Effector memory CD8-positive, alpha-beta T cell (primary cell): ENCODE measurements around the gene TLR4.

Experiments
- ATAC-seq: fragments of 150-1000 bp; cut with Tn5 transposase; replicated peaks from 2 replicates; pipeline ENCODE4 v1.10.0; 2021; ENCODE audit warnings: mild to moderate bottlenecking, moderate library complexity
- DNase-seq, 3 experiments: peaks; one replicate each; pipeline ENCODE4 v3.0.0; 2021
- H3K27ac Mint-ChIP-seq, 2 donors: one replicate each; pipeline ENCODE4 v1.8.0; 2022; ENCODE audit warnings: mild to moderate bottlenecking in 2 of 2, mixed read lengths in 2 of 2, moderate library complexity in 2 of 2
- H3K27me3 Mint-ChIP-seq, 2 donors: one replicate each; pipeline ENCODE4 v1.8.0; 2022; ENCODE audit warnings: mixed read lengths in 2 of 2
- H3K36me3 Mint-ChIP-seq: one replicate; pipeline ENCODE4 v1.8.0; 2022; ENCODE audit warnings: mild to moderate bottlenecking, moderate library complexity, mixed read lengths; ENCODE audit not compliant: insufficient read depth
- H3K4me1 Mint-ChIP-seq, 2 donors: one replicate each; pipeline ENCODE4 v1.8.0; 2022; ENCODE audit warnings: low read depth in 2 of 2, mixed read lengths in 2 of 2
- H3K4me3 Mint-ChIP-seq, 2 donors: one replicate each; pipeline ENCODE4 v1.8.0; 2022; ENCODE audit warnings: mild to moderate bottlenecking in 2 of 2, mixed read lengths in 2 of 2, moderate library complexity in 2 of 2
- H3K9me3 Mint-ChIP-seq, 2 donors: one replicate each; pipeline ENCODE4 v1.8.0; 2022; ENCODE audit warnings: mixed read lengths in 2 of 2

The TLR4 gene

GRCh38 chr9:117720555-117720954, 16.4 kb downstream of the TLR4 start:
- ATAC-seq: no peak
- no peaks in the 10 kb centered on the region for H3K9me3 Mint-ChIP-seq
- H3K27ac Mint-ChIP-seq: no peak overlapping the region
- no peak for DNase-seq
- H3K36me3 Mint-ChIP-seq: no peaks in the 10 kb centered on the region
- H3K4me1 Mint-ChIP-seq: peaks cover 0 to 2% of the 10 kb centered on the region in 2 donors
- H3K27me3 Mint-ChIP-seq: no peaks in the 10 kb centered on the region
- H3K4me3 Mint-ChIP-seq: no peak overlapping the region

- Mint-ChIP-seq H3K27ac (no peak overlapping the region), H3K9me3 (no peaks in the 10 kb centered on the region), H3K27me3 (no peaks in the 10 kb centered on the region), H3K4me3 (no peak overlapping the region), H3K4me1 (peaks cover 0 to 2% of the 10 kb centered on the region in 2 donors), H3K36me3 (no peaks in the 10 kb centered on the region)
- ATAC-seq (no peak), DNase-seq (no peak)
These were observed 16.8 kb downstream of the TLR4 start for GRCh38 chr9:117720987-117721386.

GRCh38 chr9:117722108-117722761, 18.0 kb downstream of the TLR4 start:
- H3K36me3 Mint-ChIP-seq: no peaks in the 10 kb centered on the region
- no peaks in the 10 kb centered on the region for H3K9me3 Mint-ChIP-seq
- no peak overlapping the region for H3K27ac Mint-ChIP-seq
- H3K27me3 Mint-ChIP-seq: no peaks in the 10 kb centered on the region
- no peak for ATAC-seq
- DNase-seq: no peak
- H3K4me1 Mint-ChIP-seq: peaks cover 0 to 2% of the 10 kb centered on the region in 2 donors
- H3K4me3 Mint-ChIP-seq: no peak overlapping the region

DNA sequence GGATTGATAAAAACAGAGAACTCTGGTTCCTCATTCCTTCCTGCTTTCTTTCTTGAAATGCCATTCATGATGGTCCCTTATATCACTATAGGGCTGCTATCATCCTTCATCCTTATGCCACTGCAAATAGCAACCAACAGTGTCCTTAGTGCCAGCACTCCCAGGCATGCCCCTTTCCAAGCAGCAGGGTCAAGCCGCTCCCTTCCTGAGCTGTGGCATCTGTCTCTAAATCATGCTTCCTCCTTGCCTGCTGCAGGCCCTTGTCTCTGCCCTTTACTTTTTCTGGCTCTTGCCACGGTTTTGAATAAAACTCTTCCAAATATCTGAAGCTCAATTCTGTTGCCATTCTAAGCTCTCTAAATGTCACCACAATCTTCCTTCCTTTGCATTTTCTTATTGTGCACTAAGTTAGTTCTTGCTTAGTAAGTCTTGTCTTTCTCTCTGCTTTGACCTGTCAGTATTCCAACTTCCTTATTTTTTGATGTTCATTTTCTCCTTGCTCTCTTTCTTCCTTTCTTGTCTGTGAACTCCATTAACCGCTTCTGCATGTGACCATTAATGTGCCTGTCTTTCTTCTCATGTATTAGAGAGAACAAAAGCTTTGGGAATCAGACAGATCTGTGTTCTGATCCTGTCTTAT, 19.9 kb downstream of the TLR4 start:
- no peaks in the 10 kb centered on the region for H3K36me3 Mint-ChIP-seq
- H3K4me3 Mint-ChIP-seq: no peak overlapping the region
- DNase-seq (no peak), ATAC-seq (no peak)
- H3K27me3 Mint-ChIP-seq: no peaks in the 10 kb centered on the region
- H3K27ac Mint-ChIP-seq: no peak overlapping the region
- H3K4me1 Mint-ChIP-seq: no peaks in the 10 kb centered on the region
- H3K9me3 Mint-ChIP-seq: no peaks in the 10 kb centered on the region

- Mint-ChIP-seq H3K4me3 (no peak overlapping the region), H3K27ac (no peak overlapping the region), H3K27me3 (no peaks in the 10 kb centered on the region), H3K4me1 (no peaks in the 10 kb centered on the region), H3K9me3 (no peaks in the 10 kb centered on the region), H3K36me3 (no peaks in the 10 kb centered on the region)
- ATAC-seq (no peak), DNase-seq (no peak)
These were observed 21.3 kb downstream of the TLR4 start for GRCh38 chr9:117725426-117725887.

DNA sequence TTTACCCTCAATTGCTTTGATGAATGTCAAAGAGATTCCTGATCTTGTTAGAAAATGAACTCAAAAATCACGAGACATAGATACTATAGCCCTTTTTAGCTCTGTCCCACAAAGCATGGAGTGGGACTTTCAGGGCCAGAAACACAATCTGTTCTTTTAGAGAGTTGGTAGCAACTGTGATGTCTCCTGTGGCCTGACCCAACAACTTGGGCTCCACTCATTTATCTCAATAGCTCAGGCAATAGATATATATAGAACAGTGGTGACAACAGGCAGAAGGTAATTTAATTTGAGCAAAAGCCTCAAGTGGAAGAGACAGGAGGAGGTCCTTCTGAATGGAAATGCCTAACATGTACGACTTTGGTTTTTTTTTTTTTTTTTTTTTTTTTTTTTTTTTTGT, 25.2 kb downstream of the TLR4 start:
- Mint-ChIP-seq H3K4me1 (no peaks in the 10 kb centered on the region), H3K4me3 (no peak overlapping the region), H3K36me3 (no peaks in the 10 kb centered on the region), H3K9me3 (no peaks in the 10 kb centered on the region), H3K27me3 (no peaks in the 10 kb centered on the region), H3K27ac (no peak overlapping the region)
- ATAC-seq (no peak), DNase-seq (no peak)

- H3K9me3 Mint-ChIP-seq: no peaks in the 10 kb centered on the region
- no peak overlapping the region for H3K27ac Mint-ChIP-seq
- H3K27me3 Mint-ChIP-seq: no peaks in the 10 kb centered on the region
- no peaks in the 10 kb centered on the region for H3K4me1 Mint-ChIP-seq
- DNase-seq: no peak
- H3K36me3 Mint-ChIP-seq: no peaks in the 10 kb centered on the region
- H3K4me3 Mint-ChIP-seq: no peak overlapping the region
- no peak for ATAC-seq
These were observed 28.3 kb downstream of the TLR4 start for GRCh38 chr9:117732494-117732893.

GRCh38 chr9:117733465-117733864, 29.3 kb downstream of the TLR4 start:
- Mint-ChIP-seq H3K4me3 (no peak overlapping the region), H3K4me1 (no peaks in the 10 kb centered on the region), H3K27ac (no peak overlapping the region), H3K27me3 (no peaks in the 10 kb centered on the region), H3K36me3 (no peaks in the 10 kb centered on the region), H3K9me3 (no peaks in the 10 kb centered on the region)
- DNase-seq: no peak
- ATAC-seq: no peak

GRCh38 chr9:117734082-117734481, 29.9 kb downstream of the TLR4 start:
- Mint-ChIP-seq H3K27ac (no peak overlapping the region), H3K4me1 (no peaks in the 10 kb centered on the region), H3K4me3 (no peak overlapping the region), H3K36me3 (no peaks in the 10 kb centered on the region), H3K27me3 (no peaks in the 10 kb centered on the region), H3K9me3 (no peaks in the 10 kb centered on the region)
- ATAC-seq (no peak), DNase-seq (no peak)

DNA sequence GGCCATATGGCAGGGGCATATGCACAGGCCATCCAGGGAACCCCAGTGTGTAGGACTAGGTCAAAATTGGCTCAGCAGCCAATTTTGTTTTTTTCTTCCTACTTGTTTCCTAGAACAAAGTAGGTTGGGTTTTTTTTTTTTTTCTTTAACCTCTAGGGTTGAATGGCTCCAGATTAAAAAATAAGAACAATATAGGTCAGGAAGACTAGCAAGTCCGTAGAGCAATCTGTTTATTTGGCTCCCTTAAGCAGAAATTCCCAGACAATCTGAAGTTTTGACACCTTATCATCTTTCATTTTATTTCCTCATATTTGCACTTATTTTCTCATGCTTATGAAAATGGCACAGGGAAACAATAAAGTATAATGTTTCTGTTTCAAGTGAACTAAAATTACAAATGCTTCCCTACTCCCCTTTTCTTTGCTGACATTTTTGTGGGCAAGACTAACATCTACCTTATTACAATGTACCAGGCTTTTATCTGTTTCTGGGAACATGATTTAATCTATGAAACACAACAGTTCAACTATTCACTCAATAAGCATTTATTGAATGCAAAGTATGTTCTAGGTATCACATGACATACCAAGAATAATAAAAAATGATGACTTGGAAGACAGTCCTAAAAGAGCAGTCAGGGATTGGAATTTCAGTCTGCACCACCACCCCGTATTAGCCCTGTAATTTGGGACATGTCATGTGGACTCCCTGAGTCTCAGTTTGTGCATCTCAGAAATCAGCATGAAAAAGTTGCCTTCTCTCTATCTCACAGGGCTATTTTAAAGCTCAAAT, 30.5 kb downstream of the TLR4 start:
- Mint-ChIP-seq H3K36me3 (no peaks in the 10 kb centered on the region), H3K4me3 (no peak overlapping the region), H3K4me1 (no peaks in the 10 kb centered on the region), H3K27ac (no peak overlapping the region), H3K9me3 (no peaks in the 10 kb centered on the region), H3K27me3 (no peaks in the 10 kb centered on the region)
- no peak for ATAC-seq
- DNase-seq: no peak

- DNase-seq (no peak), ATAC-seq (no peak)
- H3K27me3 Mint-ChIP-seq: peaks cover 0 to 8% of the 10 kb centered on the region in 2 donors
- no peaks in the 10 kb centered on the region for H3K4me1 Mint-ChIP-seq
- H3K36me3 Mint-ChIP-seq: no peaks in the 10 kb centered on the region
- H3K9me3 Mint-ChIP-seq: no peaks in the 10 kb centered on the region
- no peak overlapping the region for H3K4me3 Mint-ChIP-seq
- H3K27ac Mint-ChIP-seq: no peak overlapping the region
These were observed 33.6 kb downstream of the TLR4 start for GRCh38 chr9:117737721-117738226.

DNA sequence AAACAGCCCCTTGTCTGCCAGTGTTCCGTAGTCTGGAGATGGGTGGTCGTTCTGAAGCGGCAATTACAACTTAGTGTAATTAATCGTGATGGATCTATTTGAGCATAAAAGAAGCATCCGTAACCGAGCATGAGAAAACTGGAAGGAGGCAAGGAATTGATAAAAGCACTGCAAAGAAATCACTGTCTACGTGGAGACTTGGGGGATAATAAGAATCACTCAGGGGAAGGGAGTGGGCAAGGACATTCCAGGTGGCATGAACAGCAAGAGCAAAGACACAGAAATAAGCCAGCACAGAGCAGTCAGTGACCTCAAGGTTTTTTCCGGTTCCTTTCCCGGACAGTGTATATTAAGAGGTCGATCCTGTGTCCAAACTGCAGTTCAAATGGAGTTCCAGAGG, 35.0 kb downstream of the TLR4 start:
- H3K4me1 Mint-ChIP-seq: no peaks in the 10 kb centered on the region
- no peak overlapping the region for H3K4me3 Mint-ChIP-seq
- peaks cover 0 to 14% of the 10 kb centered on the region in 2 donors for H3K27me3 Mint-ChIP-seq
- no peaks in the 10 kb centered on the region for H3K36me3 Mint-ChIP-seq
- H3K9me3 Mint-ChIP-seq: no peaks in the 10 kb centered on the region
- ATAC-seq: no peak
- H3K27ac Mint-ChIP-seq: no peak overlapping the region
- no peak for DNase-seq

DNA sequence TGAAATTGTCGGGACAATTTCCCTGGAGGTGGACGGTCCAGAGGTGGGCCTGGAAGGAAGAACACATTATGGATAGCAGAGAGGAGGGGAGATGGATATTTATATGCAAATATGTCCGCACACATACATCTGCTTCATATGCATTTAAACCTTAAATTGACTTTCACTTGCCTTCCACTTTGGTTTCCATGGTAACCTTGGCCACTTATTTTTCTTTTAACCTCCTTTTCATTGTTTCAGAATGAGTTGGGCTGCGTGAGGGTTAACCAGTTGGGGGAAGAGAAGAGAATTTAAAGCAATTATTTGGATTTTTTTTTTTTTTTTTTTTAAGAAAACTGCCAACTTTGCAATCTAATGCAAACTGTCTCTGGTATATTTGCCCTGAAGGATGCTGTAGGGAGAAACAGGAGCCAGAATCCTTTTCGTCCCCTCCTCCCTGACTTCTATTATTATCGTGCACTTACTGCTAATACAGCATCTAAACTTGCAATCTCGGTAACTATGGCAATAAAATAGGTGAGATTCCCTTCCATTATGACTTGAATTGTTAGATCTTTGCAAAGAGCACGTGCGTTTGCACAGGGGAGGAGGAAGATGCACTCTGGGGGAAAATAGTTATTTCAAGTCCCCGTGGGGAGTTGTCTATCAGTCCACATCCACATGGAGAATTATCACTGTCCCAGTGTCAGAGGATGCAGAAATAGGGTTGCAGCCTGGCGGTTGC, 35.6 kb downstream of the TLR4 start:
- H3K36me3 Mint-ChIP-seq: no peaks in the 10 kb centered on the region
- DNase-seq (no peak), ATAC-seq (no peak)
- H3K4me1 Mint-ChIP-seq: peaks cover 0 to 1% of the 10 kb centered on the region in 2 donors
- H3K9me3 Mint-ChIP-seq: no peaks in the 10 kb centered on the region
- no peak overlapping the region for H3K27ac Mint-ChIP-seq
- H3K4me3 Mint-ChIP-seq: no peak overlapping the region
- peaks cover 0 to 19% of the 10 kb centered on the region in 2 donors for H3K27me3 Mint-ChIP-seq
